ENCODE results near the gene AIRE.
"Not testable (repeated sequence)": the region's sequence is repeated elsewhere in the genome, so short reads cannot be mapped to it uniquely, and the experiment has no call there.

DNA sequence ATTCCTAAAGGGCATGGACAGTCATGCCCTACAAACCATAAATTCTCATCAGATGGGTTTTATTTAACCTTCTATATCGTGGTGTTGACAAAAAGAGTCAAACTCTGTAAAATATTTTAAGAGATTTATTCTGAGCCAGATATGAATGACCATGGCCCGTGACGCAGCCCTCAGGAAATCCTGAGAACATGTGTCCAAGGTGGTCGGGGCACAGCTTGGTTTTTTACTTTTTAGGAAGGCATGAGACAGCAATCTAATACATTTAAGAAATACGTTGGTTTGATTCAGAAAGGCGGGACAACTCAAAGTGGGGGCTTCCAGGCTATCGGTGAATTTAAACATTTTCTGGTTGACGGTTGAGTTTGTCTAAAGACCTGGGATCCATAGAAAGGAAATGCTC lies 57.3 kb downstream of the AIRE start:
- TF ChIP-seq, protein P1, sequence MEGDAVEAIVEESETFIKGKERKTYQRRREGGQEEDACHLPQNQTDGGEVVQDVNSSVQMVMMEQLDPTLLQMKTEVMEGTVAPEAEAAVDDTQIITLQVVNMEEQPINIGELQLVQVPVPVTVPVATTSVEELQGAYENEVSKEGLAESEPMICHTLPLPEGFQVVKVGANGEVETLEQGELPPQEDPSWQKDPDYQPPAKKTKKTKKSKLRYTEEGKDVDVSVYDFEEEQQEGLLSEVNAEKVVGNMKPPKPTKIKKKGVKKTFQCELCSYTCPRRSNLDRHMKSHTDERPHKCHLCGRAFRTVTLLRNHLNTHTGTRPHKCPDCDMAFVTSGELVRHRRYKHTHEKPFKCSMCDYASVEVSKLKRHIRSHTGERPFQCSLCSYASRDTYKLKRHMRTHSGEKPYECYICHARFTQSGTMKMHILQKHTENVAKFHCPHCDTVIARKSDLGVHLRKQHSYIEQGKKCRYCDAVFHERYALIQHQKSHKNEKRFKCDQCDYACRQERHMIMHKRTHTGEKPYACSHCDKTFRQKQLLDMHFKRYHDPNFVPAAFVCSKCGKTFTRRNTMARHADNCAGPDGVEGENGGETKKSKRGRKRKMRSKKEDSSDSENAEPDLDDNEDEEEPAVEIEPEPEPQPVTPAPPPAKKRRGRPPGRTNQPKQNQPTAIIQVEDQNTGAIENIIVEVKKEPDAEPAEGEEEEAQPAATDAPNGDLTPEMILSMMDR (IDR thresholded peaks at IDR 0.05; ENCODE audit: poor library complexity, severe bottlenecking) = not testable (repeated sequence)
- not testable (repeated sequence) for TF ChIP-seq EZH2 (IDR thresholded peaks at IDR 0.05; ENCODE audit: borderline replicate concordance, insufficient read depth, low read length, poor library complexity, severe bottlenecking); SMC3 (conservative IDR thresholded peaks at IDR 0.05; ENCODE audit: poor library complexity); EP300 (conservative IDR thresholded peaks at IDR 0.05; ENCODE audit: poor library complexity, severe bottlenecking); MXI1 (conservative IDR thresholded peaks at IDR 0.05; ENCODE audit: poor library complexity, severe bottlenecking); REST (IDR thresholded peaks at IDR 0.05; ENCODE audit: borderline replicate concordance); POLR2AphosphoS5 (IDR thresholded peaks at IDR 0.05); TAF1 (IDR thresholded peaks at IDR 0.05; ENCODE audit: low read depth)
